Non-pigmented ciliary epithelial cell (primary cell): ENCODE results near the gene FCGR3B.
"Not testable (repeated sequence)": the region's sequence is repeated elsewhere in the genome, so short reads cannot be mapped to it uniquely, and the experiment has no call there.

ENCODE experiments used
- DNase-seq: peaks from one replicate; pipeline ENCODE4 v3.0.0-alpha.2; 2010; ENCODE audit warnings: low read depth

FCGR3B gene

GRCh38 chr1:161638251-161638993 lies 7.4 kb upstream of the FCGR3B start:
- DNase-seq, result not testable (repeated sequence)

GRCh38 chr1:161636976-161637375 lies 6.0 kb upstream of the FCGR3B start:
- not testable (repeated sequence) for DNase-seq

- DNase-seq, result not testable (repeated sequence)
Measured at GRCh38 chr1:161636189-161636782, 5.3 kb upstream of the FCGR3B start.

- DNase-seq, result not testable (repeated sequence)
Measured at GRCh38 chr1:161634993-161635392, 4.0 kb upstream of the FCGR3B start.

GRCh38 chr1:161630128-161630742 lies 741 bp downstream of the FCGR3B start:
- not testable (repeated sequence) for DNase-seq

- DNase-seq, result not testable (repeated sequence)
Measured at GRCh38 chr1:161626445-161627146, 4.4 kb downstream of the FCGR3B start.

- not testable (repeated sequence) for DNase-seq
Measured at GRCh38 chr1:161624605-161625004, 6.4 kb downstream of the FCGR3B start.

- DNase-seq, result not testable (repeated sequence)
Measured at GRCh38 chr1:161623401-161624051, 7.5 kb downstream of the FCGR3B start.

GRCh38 chr1:161622054-161622453 lies 8.9 kb downstream of the FCGR3B start:
- not testable (repeated sequence) for DNase-seq

GRCh38 chr1:161621181-161622000 lies 9.6 kb downstream of the FCGR3B start:
- DNase-seq, result peak; percentile 68

- DNase-seq, result not testable (repeated sequence)
Measured at GRCh38 chr1:161620399-161620798, 10.6 kb downstream of the FCGR3B start.

- not testable (repeated sequence) for DNase-seq
Measured at GRCh38 chr1:161618517-161618916, 12.5 kb downstream of the FCGR3B start.

- DNase-seq, result not testable (repeated sequence)
Measured at GRCh38 chr1:161616417-161616816, 14.6 kb downstream of the FCGR3B start.

- not testable (repeated sequence) for DNase-seq
Measured at GRCh38 chr1:161613142-161613514, 17.8 kb downstream of the FCGR3B start.

GRCh38 chr1:161612322-161613141 lies 18.4 kb downstream of the FCGR3B start:
- DNase-seq, result peak; percentile 96

- not testable (repeated sequence) for DNase-seq
Measured at GRCh38 chr1:161611866-161612321, 19.1 kb downstream of the FCGR3B start.

GRCh38 chr1:161610198-161610597 lies 20.8 kb downstream of the FCGR3B start:
- DNase-seq, result not testable (repeated sequence)

- DNase-seq, result not testable (repeated sequence)
Measured at GRCh38 chr1:161606541-161607336, 24.2 kb downstream of the FCGR3B start.
